ENCODE data around the gene KCNJ1. TPM values are rescaled to one million over a fixed set of nuclear protein-coding genes. Genes with fewer than 3 reads are reported as not detected.

KCNJ1 gene
- total RNA-seq, 2 donors from 2014 or later = not detected

- H3K36me3 ChIP-seq (replicated peaks in 1 of 2; ENCODE audit: insufficient read depth in 1 of 2, low read depth in 2 of 2) = no peaks in the 10 kb centered on the region
- no peak for ATAC-seq
- peaks cover 3% of the 10 kb centered on the region for H3K4me1 ChIP-seq
- no peak for DNase-seq
- no peak for TF ChIP-seq CTCF (IDR thresholded peaks at IDR 0.05)
- TF ChIP-seq POLR2A (IDR thresholded peaks at IDR 0.05) = no peak
- intact Hi-C loops (cut with DNase I) = loop anchor here (10.0 kb wide), 3 partner anchors 190 to 650 kb away; no protein-coding TSS in a partner anchor
- WGBS, 2 donors = 25 to 33% methylated on average over 42 to 53 of the region's 68 CpGs
- H3K4me3 ChIP-seq = no peak overlapping the region
- no peaks in the 10 kb centered on the region for H3K9me3 ChIP-seq
- no peaks in the 10 kb centered on the region for H3K27me3 ChIP-seq
- no peak overlapping the region for H3K27ac ChIP-seq
Measured at GRCh38 chr11:128824191-128825049, 42.7 kb downstream of the KCNJ1 start.

GRCh38 chr11:128823753-128824152, 43.3 kb downstream of the KCNJ1 start:
- no peak overlapping the region for H3K27ac ChIP-seq
- H3K9me3 ChIP-seq = no peaks in the 10 kb centered on the region
- H3K4me3 ChIP-seq = no peak overlapping the region
- 80 to 85% methylated on average over 9 to 11 of the region's 11 CpGs for WGBS, 2 donors
- no peak for DNase-seq
- ATAC-seq = no peak
- TF ChIP-seq POLR2A (IDR thresholded peaks at IDR 0.05) (no peak), CTCF (IDR thresholded peaks at IDR 0.05) (no peak)
- H3K36me3 ChIP-seq (replicated peaks in 1 of 2; ENCODE audit: insufficient read depth in 1 of 2, low read depth in 2 of 2) = no peaks in the 10 kb centered on the region
- no peaks in the 10 kb centered on the region for H3K27me3 ChIP-seq
- H3K4me1 ChIP-seq = peaks cover 3% of the 10 kb centered on the region
- intact Hi-C loops (cut with DNase I) = loop anchor here (10.0 kb wide), 3 partner anchors 189 to 649 kb away; no protein-coding TSS in a partner anchor

- intact Hi-C loops (cut with DNase I) = loop anchor here (10.0 kb wide), 3 partner anchors 187 to 647 kb away; no protein-coding TSS in a partner anchor
- Histone ChIP-seq H3K36me3 (replicated peaks in 1 of 2; ENCODE audit: insufficient read depth in 1 of 2, low read depth in 2 of 2) (no peaks in the 10 kb centered on the region), H3K4me1 (peaks cover 3% of the 10 kb centered on the region), H3K27ac (no peak overlapping the region), H3K9me3 (no peaks in the 10 kb centered on the region), H3K4me3 (no peak overlapping the region), H3K27me3 (no peaks in the 10 kb centered on the region)
- 90 to 97% methylated on average over 2 of the region's 2 CpGs for WGBS, 2 donors
- no peak for ATAC-seq
- TF ChIP-seq CTCF (IDR thresholded peaks at IDR 0.05) (no peak), POLR2A (IDR thresholded peaks at IDR 0.05) (no peak)
- DNase-seq = no peak
Measured at GRCh38 chr11:128822130-128822529, 45.0 kb downstream of the KCNJ1 start.

- Histone ChIP-seq H3K27ac (no peak overlapping the region), H3K4me3 (no peak overlapping the region), H3K36me3 (replicated peaks in 1 of 2; ENCODE audit: insufficient read depth in 1 of 2, low read depth in 2 of 2) (no peaks in the 10 kb centered on the region), H3K27me3 (no peaks in the 10 kb centered on the region), H3K9me3 (no peaks in the 10 kb centered on the region), H3K4me1 (peaks cover 3% of the 10 kb centered on the region)
- intact Hi-C loops (cut with DNase I) = loop anchor here (10.0 kb wide), 3 partner anchors 187 to 647 kb away; no protein-coding TSS in a partner anchor
- ATAC-seq (no peak), DNase-seq (no peak)
- 82% methylated on average over 4 of the region's 4 CpGs for WGBS, 2 donors
- TF ChIP-seq CTCF (IDR thresholded peaks at IDR 0.05) = no peak
- no peak for TF ChIP-seq POLR2A (IDR thresholded peaks at IDR 0.05)
Measured at GRCh38 chr11:128821556-128821955, 45.5 kb downstream of the KCNJ1 start.
